ENCODE data around the gene PPFIBP2. TPM values are rescaled to one million over a fixed set of nuclear protein-coding genes. Genes with fewer than 3 reads are reported as not detected.
A peak's percentile ranks its signal among the peaks of the same experiment; 100 is the strongest.

Gene PPFIBP2
- total and polyA plus RNA-seq, 4 donors: 14.1 to 35.6 (median 24.7) TPM

- 94 to 97% methylated on average over 3 of the region's 3 CpGs for WGBS, 2 donors
- Histone ChIP-seq H3K36me3 (ENCODE audit: control insufficient read depth in 1 of 2, insufficient read depth in 2 of 2, low read length in 1 of 2) (peaks cover 3 to 19% of the 10 kb centered on the region in 2 donors), H3K9me3 (ENCODE audit: control insufficient read depth, low read length) (no peaks in the 10 kb centered on the region), H3K4me3 (ENCODE audit: low read length in 2 of 2) (no peak overlapping the region), H3K27ac (ENCODE audit: low read depth in 1 of 2, low read length in 2 of 2) (no peak overlapping the region), H3K4me1 (ENCODE audit: control insufficient read depth in 1 of 2, insufficient read depth in 2 of 2, low read length in 2 of 2) (peaks cover 0 to 1% of the 10 kb centered on the region in 2 donors), H3K27me3 (ENCODE audit: control insufficient read depth in 1 of 2, insufficient read depth in 2 of 2, low read length in 1 of 2) (no peaks in the 10 kb centered on the region)
- ATAC-seq (ENCODE audit: low FRiP score): no peak
- intact Hi-C loops (cut with DNase I): no loop called here
- no peak for DNase-seq
These were observed 105.5 kb downstream of the PPFIBP2 start for GRCh38 chr11:7619322-7619721.

GRCh38 chr11:7621090-7621489, 107.3 kb downstream of the PPFIBP2 start:
- no peaks in the 10 kb centered on the region for H3K9me3 ChIP-seq (ENCODE audit: control insufficient read depth, low read length)
- no peaks in the 10 kb centered on the region for H3K4me1 ChIP-seq (ENCODE audit: control insufficient read depth in 1 of 2, insufficient read depth in 2 of 2, low read length in 2 of 2)
- peaks cover 3 to 22% of the 10 kb centered on the region in 2 donors for H3K36me3 ChIP-seq (ENCODE audit: control insufficient read depth in 1 of 2, insufficient read depth in 2 of 2, low read length in 1 of 2)
- 74 to 79% methylated on average over 3 of the region's 3 CpGs for WGBS, 2 donors
- intact Hi-C loops (cut with DNase I): no loop called here
- no peak overlapping the region for H3K27ac ChIP-seq (ENCODE audit: low read depth in 1 of 2, low read length in 2 of 2)
- no peaks in the 10 kb centered on the region for H3K27me3 ChIP-seq (ENCODE audit: control insufficient read depth in 1 of 2, insufficient read depth in 2 of 2, low read length in 1 of 2)
- ATAC-seq (ENCODE audit: low FRiP score) (no peak), DNase-seq (no peak)
- H3K4me3 ChIP-seq (ENCODE audit: low read length in 2 of 2): no peak overlapping the region

GRCh38 chr11:7621554-7621953, 107.8 kb downstream of the PPFIBP2 start:
- Histone ChIP-seq H3K36me3 (ENCODE audit: control insufficient read depth in 1 of 2, insufficient read depth in 2 of 2, low read length in 1 of 2) (peaks cover 3 to 22% of the 10 kb centered on the region in 2 donors), H3K4me1 (ENCODE audit: control insufficient read depth in 1 of 2, insufficient read depth in 2 of 2, low read length in 2 of 2) (no peaks in the 10 kb centered on the region), H3K9me3 (ENCODE audit: control insufficient read depth, low read length) (no peaks in the 10 kb centered on the region), H3K4me3 (ENCODE audit: low read length in 2 of 2) (no peak overlapping the region), H3K27me3 (ENCODE audit: control insufficient read depth in 1 of 2, insufficient read depth in 2 of 2, low read length in 1 of 2) (no peaks in the 10 kb centered on the region), H3K27ac (ENCODE audit: low read depth in 1 of 2, low read length in 2 of 2) (no peak overlapping the region)
- WGBS, 2 donors: 14 to 20% methylated on average over 1 of the region's 1 CpG
- intact Hi-C loops (cut with DNase I): no loop called here
- no peak for ATAC-seq (ENCODE audit: low FRiP score)
- DNase-seq: no peak

- no peak for ATAC-seq (ENCODE audit: low FRiP score)
These were observed 108.9 kb downstream of the PPFIBP2 start for GRCh38 chr11:7622721-7623120.

GRCh38 chr11:7628660-7629059, 114.9 kb downstream of the PPFIBP2 start:
- intact Hi-C loops (cut with DNase I): no loop called here
- Histone ChIP-seq H3K9me3 (ENCODE audit: control insufficient read depth, low read length) (no peaks in the 10 kb centered on the region), H3K36me3 (ENCODE audit: control insufficient read depth in 1 of 2, insufficient read depth in 2 of 2, low read length in 1 of 2) (peaks cover 0 to 23% of the 10 kb centered on the region in 2 donors), H3K27ac (ENCODE audit: low read depth in 1 of 2, low read length in 2 of 2) (no peak overlapping the region), H3K4me1 (ENCODE audit: control insufficient read depth in 1 of 2, insufficient read depth in 2 of 2, low read length in 2 of 2) (no peaks in the 10 kb centered on the region), H3K27me3 (ENCODE audit: control insufficient read depth in 1 of 2, insufficient read depth in 2 of 2, low read length in 1 of 2) (no peaks in the 10 kb centered on the region), H3K4me3 (ENCODE audit: low read length in 2 of 2) (no peak overlapping the region)
- WGBS, 2 donors: 87 to 89% methylated on average over 3 of the region's 3 CpGs
- DNase-seq (no peak), ATAC-seq (ENCODE audit: low FRiP score) (no peak)

More at GRCh38 chr11:7622721-7623120, 108.9 kb downstream of the PPFIBP2 start:
- intact Hi-C loops (cut with DNase I): no loop called here
- no peak for DNase-seq
- Histone ChIP-seq H3K4me1 (ENCODE audit: control insufficient read depth in 1 of 2, insufficient read depth in 2 of 2, low read length in 2 of 2) (no peaks in the 10 kb centered on the region), H3K4me3 (ENCODE audit: low read length in 2 of 2) (no peak overlapping the region), H3K27me3 (ENCODE audit: control insufficient read depth in 1 of 2, insufficient read depth in 2 of 2, low read length in 1 of 2) (no peaks in the 10 kb centered on the region), H3K9me3 (ENCODE audit: control insufficient read depth, low read length) (no peaks in the 10 kb centered on the region), H3K36me3 (ENCODE audit: control insufficient read depth in 1 of 2, insufficient read depth in 2 of 2, low read length in 1 of 2) (peaks cover 3 to 17% of the 10 kb centered on the region in 2 donors), H3K27ac (ENCODE audit: low read depth in 1 of 2, low read length in 2 of 2) (no peak overlapping the region)
- 93 to 96% methylated on average over 2 of the region's 2 CpGs for WGBS, 2 donors

- DNase-seq (peak in 1 of 2 donors; percentile 57), ATAC-seq (ENCODE audit: low FRiP score) (no peak)
- Histone ChIP-seq H3K4me3 (ENCODE audit: low read length in 2 of 2) (no peak overlapping the region), H3K27ac (ENCODE audit: low read depth in 1 of 2, low read length in 2 of 2) (no peak overlapping the region), H3K36me3 (ENCODE audit: control insufficient read depth in 1 of 2, insufficient read depth in 2 of 2, low read length in 1 of 2) (peaks cover 0 to 23% of the 10 kb centered on the region in 2 donors), H3K4me1 (ENCODE audit: control insufficient read depth in 1 of 2, insufficient read depth in 2 of 2, low read length in 2 of 2) (no peaks in the 10 kb centered on the region), H3K27me3 (ENCODE audit: control insufficient read depth in 1 of 2, insufficient read depth in 2 of 2, low read length in 1 of 2) (no peaks in the 10 kb centered on the region), H3K9me3 (ENCODE audit: control insufficient read depth, low read length) (no peaks in the 10 kb centered on the region)
- intact Hi-C loops (cut with DNase I): no loop called here
- 82 to 83% methylated on average over 2 of the region's 2 CpGs for whole genome bisulfite sequencing, 2 donors
These were observed 116.2 kb downstream of the PPFIBP2 start for GRCh38 chr11:7630002-7630401.

- DNase-seq (no peak), ATAC-seq (ENCODE audit: low FRiP score) (no peak)
- 29 to 41% methylated on average over 2 of the region's 2 CpGs for WGBS, 2 donors
- Histone ChIP-seq H3K4me1 (ENCODE audit: control insufficient read depth in 1 of 2, insufficient read depth in 2 of 2, low read length in 2 of 2) (no peaks in the 10 kb centered on the region), H3K36me3 (ENCODE audit: control insufficient read depth in 1 of 2, insufficient read depth in 2 of 2, low read length in 1 of 2) (peaks cover 3 to 20% of the 10 kb centered on the region in 2 donors), H3K27me3 (ENCODE audit: control insufficient read depth in 1 of 2, insufficient read depth in 2 of 2, low read length in 1 of 2) (no peaks in the 10 kb centered on the region), H3K4me3 (ENCODE audit: low read length in 2 of 2) (no peak overlapping the region), H3K9me3 (ENCODE audit: control insufficient read depth, low read length) (no peaks in the 10 kb centered on the region), H3K27ac (ENCODE audit: low read depth in 1 of 2, low read length in 2 of 2) (no peak overlapping the region)
- intact Hi-C loops (cut with DNase I): no loop called here
These were observed 118.4 kb downstream of the PPFIBP2 start for GRCh38 chr11:7632211-7632610.

GRCh38 chr11:7635137-7635536, 121.3 kb downstream of the PPFIBP2 start:
- H3K4me1 ChIP-seq (ENCODE audit: control insufficient read depth in 1 of 2, insufficient read depth in 2 of 2, low read length in 2 of 2): no peaks in the 10 kb centered on the region
- H3K27me3 ChIP-seq (ENCODE audit: control insufficient read depth in 1 of 2, insufficient read depth in 2 of 2, low read length in 1 of 2): no peaks in the 10 kb centered on the region
- intact Hi-C loops (cut with DNase I): no loop called here
- ATAC-seq (ENCODE audit: low FRiP score) (no peak), DNase-seq (no peak)
- no peak overlapping the region for H3K27ac ChIP-seq (ENCODE audit: low read depth in 1 of 2, low read length in 2 of 2)
- no peak overlapping the region for H3K4me3 ChIP-seq (ENCODE audit: low read length in 2 of 2)
- no peaks in the 10 kb centered on the region for H3K9me3 ChIP-seq (ENCODE audit: control insufficient read depth, low read length)
- peaks cover 3 to 16% of the 10 kb centered on the region in 2 donors for H3K36me3 ChIP-seq (ENCODE audit: control insufficient read depth in 1 of 2, insufficient read depth in 2 of 2, low read length in 1 of 2)
- WGBS, 2 donors: 74 to 84% methylated on average over 4 of the region's 4 CpGs

- no peak for ATAC-seq (ENCODE audit: low FRiP score)
- DNase-seq: no peak
- WGBS, 2 donors: 93 to 96% methylated on average over 4 of the region's 4 CpGs
- no peaks in the 10 kb centered on the region for H3K9me3 ChIP-seq (ENCODE audit: control insufficient read depth, low read length)
- no peak overlapping the region for H3K27ac ChIP-seq (ENCODE audit: low read depth in 1 of 2, low read length in 2 of 2)
- H3K36me3 ChIP-seq (ENCODE audit: control insufficient read depth in 1 of 2, insufficient read depth in 2 of 2, low read length in 1 of 2): peaks cover 3 to 18% of the 10 kb centered on the region in 2 donors
- no peak overlapping the region for H3K4me3 ChIP-seq (ENCODE audit: low read length in 2 of 2)
- no peaks in the 10 kb centered on the region for H3K4me1 ChIP-seq (ENCODE audit: control insufficient read depth in 1 of 2, insufficient read depth in 2 of 2, low read length in 2 of 2)
- intact Hi-C loops (cut with DNase I): no loop called here
- no peaks in the 10 kb centered on the region for H3K27me3 ChIP-seq (ENCODE audit: control insufficient read depth in 1 of 2, insufficient read depth in 2 of 2, low read length in 1 of 2)
These were observed 121.9 kb downstream of the PPFIBP2 start for GRCh38 chr11:7635708-7636107.

All from aorta (tissue), 5 donors.